K562 treated with DMSO at 1 percent for 12 hours (cell line): ENCODE results near the gene STMND1. TPM values are rescaled to one million over a fixed set of nuclear protein-coding genes. Genes with fewer than 3 reads are reported as not detected.

Experiments
- total RNA-seq: library from RNA; unstranded; fragments of 300-600 nt; gene quantifications from 2 replicates; pipeline ENCODE4 v1.2.3, GENCODE V29; 2022; ENCODE audit not compliant: insufficient read depth

STMND1 gene
- not detected in 2 replicates for total RNA-seq

DNA sequence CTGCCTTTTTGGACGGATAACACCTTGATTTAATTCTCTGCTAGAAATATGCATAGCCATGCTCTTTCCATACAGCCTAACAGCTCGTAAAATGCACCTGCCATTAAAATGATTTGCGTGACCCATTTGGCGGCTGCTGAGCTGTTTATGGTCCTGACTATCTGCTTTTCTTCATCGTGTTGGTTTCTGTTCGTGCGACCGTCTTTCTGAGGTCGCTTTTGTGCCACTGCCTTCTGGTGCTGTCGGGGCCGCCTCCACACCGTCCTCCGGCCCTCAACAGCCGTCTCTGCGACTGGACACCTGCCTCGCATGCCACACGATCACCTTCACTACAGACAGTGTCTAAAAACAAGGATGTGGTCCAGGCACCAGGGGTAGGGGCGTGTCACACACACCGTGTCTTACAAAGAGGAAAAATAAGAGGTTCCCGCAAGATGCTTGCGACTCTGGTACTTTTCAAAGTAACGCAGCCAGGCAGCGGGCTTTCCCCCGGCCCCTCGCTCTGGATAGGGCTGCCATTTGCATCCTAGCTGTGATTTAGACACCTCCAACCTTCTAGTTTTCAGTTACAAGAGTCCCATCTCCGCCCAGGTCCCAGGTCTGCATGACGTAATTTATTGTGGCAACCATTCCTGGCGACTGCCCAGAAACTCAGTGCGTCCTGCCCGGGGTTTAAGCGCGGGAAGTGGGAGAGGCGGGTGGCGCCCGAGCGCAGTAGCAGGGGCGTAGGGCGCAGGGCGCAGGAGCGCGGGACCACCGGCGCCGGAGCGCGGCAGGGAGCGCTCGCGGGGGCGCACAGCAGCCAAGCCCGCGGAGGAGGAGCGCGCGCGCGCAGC lies at the start of gene STMND1:
Gene STMND1 (plus strand): TSS at position 629 of the 836 bp plus-strand sequence. CDS start 208 bp downstream, outside the sequence.

Other genes starting within 250 kb of the STMND1 start
- gene RBM24, start 179.3 kb downstream of the STMND1 start, total RNA-seq = not detected in 2 replicates